Neural cell (in vitro differentiated cells): ENCODE measurements around the gene PRICKLE2.

Source experiments
- CTCF ChIP-seq: fragments of 450-650 bp; IDR thresholded peaks from 2 replicates; pipeline ENCODE4 v1.5.1; 2014; ENCODE audit warnings: antibody characterized with exemption, mild to moderate bottlenecking, moderate library complexity; ENCODE audit not compliant: poor library complexity, severe bottlenecking
- SMC3 ChIP-seq: fragments of 450-650 bp; conservative IDR thresholded peaks from 2 replicates; pipeline ENCODE4 v1.6.1; 2014; ENCODE audit warnings: antibody characterized with exemption, mild to moderate bottlenecking, moderate library complexity; ENCODE audit not compliant: poor library complexity

GRCh38 chr3:64134882-64135281 lies 90.4 kb downstream of the PRICKLE2 start:
- TF ChIP-seq CTCF = no peak
- no peak for TF ChIP-seq SMC3
